Keratinocyte (primary cell): ENCODE measurements around the gene PYGB. TPM values are rescaled to one million over a fixed set of nuclear protein-coding genes. Genes with fewer than 3 reads are reported as not detected.

Source experiments
- DNase-seq: peaks from one replicate; pipeline ENCODE4 v3.0.0-alpha.2; 2011; ENCODE audit warnings: low read depth, missing footprints, low spot score
- FAIRE-seq: peaks from 2 replicates; lab custom pipeline; 2011; peaks lifted over from hg19 to GRCh38; lab: Jason Lieb, UNC
- H2AFZ ChIP-seq: 2 replicates; pipeline ENCODE4 v1.6.0; 2012; ENCODE audit warnings: low read length, control low read depth, inconsistent platforms; ENCODE audit not compliant: control insufficient read depth
- H3K27ac ChIP-seq: 2 replicates; pipeline ENCODE4 v1.5.1; 2011; ENCODE audit warnings: low read length; ENCODE audit not compliant: control insufficient read depth, insufficient read depth
- H3K27me3 ChIP-seq: 3 replicates; pipeline ENCODE4 v1.6.0; 2011; ENCODE audit warnings: low read length; ENCODE audit not compliant: control insufficient read depth, insufficient read depth; ENCODE audit errors: extremely low read depth
- H3K36me3 ChIP-seq, 2 experiments: 2 replicates in 1 of 2; 3 replicates in 1 of 2; pipeline ENCODE4 v1.5.1; 2011; ENCODE audit warnings: low read length in 2 of 2, mild to moderate bottlenecking in 1 of 2; ENCODE audit not compliant: control insufficient read depth in 2 of 2, insufficient read depth in 2 of 2; ENCODE audit errors: extremely low read depth in 1 of 2
- H3K4me1 ChIP-seq: 3 replicates; pipeline ENCODE4 v1.5.1; 2011; ENCODE audit warnings: low read length; ENCODE audit not compliant: control insufficient read depth, insufficient read depth; ENCODE audit errors: extremely low read depth
- H3K4me2 ChIP-seq: 3 replicates; pipeline ENCODE4 v1.6.0; 2011; ENCODE audit warnings: low read depth, low read length; ENCODE audit not compliant: control insufficient read depth, insufficient read depth; ENCODE audit errors: extremely low read depth
- H3K4me3 ChIP-seq, 3 experiments: fragments of 200-600 bp in 1 of 3; sonication (generic) in 1 of 3; 2 replicates in 2 of 3; 3 replicates in 1 of 3; pipeline ENCODE4 v1.5.1; 2011 to 2016; ENCODE audit warnings: low read length in 3 of 3, mild to moderate bottlenecking in 3 of 3, control low read depth in 2 of 3, inconsistent platforms in 1 of 3, low read depth in 1 of 3, mixed read lengths in 1 of 3, mixed run types in 1 of 3, moderate library complexity in 1 of 3; ENCODE audit not compliant: control insufficient read depth in 2 of 3, insufficient read depth in 2 of 3; ENCODE audit errors: extremely low read depth in 1 of 3
- H3K79me2 ChIP-seq: 2 replicates; pipeline ENCODE4 v1.6.0; 2012; ENCODE audit warnings: low read length; ENCODE audit not compliant: control insufficient read depth, insufficient read depth
- H3K9ac ChIP-seq: 3 replicates; pipeline ENCODE4 v1.6.0; 2011; ENCODE audit warnings: low read length; ENCODE audit not compliant: control insufficient read depth, insufficient read depth; ENCODE audit errors: extremely low read depth
- H3K9me1 ChIP-seq: 3 replicates; pipeline ENCODE4 v1.6.0; 2011; ENCODE audit warnings: low read length; ENCODE audit not compliant: control insufficient read depth, insufficient read depth; ENCODE audit errors: extremely low read depth
- H3K9me3 ChIP-seq: 2 replicates; pipeline ENCODE4 v1.5.1; 2012; ENCODE audit warnings: low read depth, low read length; ENCODE audit not compliant: control insufficient read depth
- H4K20me1 ChIP-seq: 3 replicates; pipeline ENCODE4 v1.6.0; 2011; ENCODE audit warnings: low read length; ENCODE audit not compliant: control insufficient read depth, insufficient read depth; ENCODE audit errors: extremely low read depth
- EZH2 ChIP-seq: IDR thresholded peaks from one replicate; pipeline ENCODE4 v1.6.1; 2012; ENCODE audit warnings: inconsistent platforms, mild to moderate bottlenecking, low read length, moderate library complexity
- dilution Hi-C: fragments of 300-500 bp; cut with MboI; formaldehyde crosslinking; loops from one replicate; pipeline ENCODE4 v1.7.0; 2020; ENCODE audit warnings: low sequenced_read_pairs; ENCODE audit not compliant: extremely low pct_ligation_motif_present
- polyA plus RNA-seq, 5 experiments: library from polyadenylated mRNA; depleted of rRNA in 3 of 5; stranded (reverse) in 3 of 5; stranded (forward) in 1 of 5; unstranded in 1 of 5; fragments of >200 nt; gene quantifications; 1 replicate in 1 of 5; 2 replicates in 3 of 5; 3 replicates in 1 of 5; pipeline versions ENCODE4 v1.2.1 to v1.2.3, GENCODE V29; 2011 to 2012; ENCODE audit warnings: missing spikeins in 2 of 5, low read depth in 1 of 5, low replicate concordance in 1 of 5
- TF ChIP-seq, protein P1 (sequence below), 3 experiments: IDR thresholded peaks in 1 of 3; conservative IDR thresholded peaks in 1 of 3; optimal IDR thresholded peaks in 1 of 3; 2 replicates in 2 of 3; 3 replicates in 1 of 3; pipeline versions ENCODE3 to v1.5.1; 2011; ENCODE audit warnings: low read length in 3 of 3, mild to moderate bottlenecking in 3 of 3, moderate library complexity in 2 of 3, control low read depth in 1 of 3, inconsistent platforms in 1 of 3; ENCODE audit not compliant: insufficient read depth in 2 of 3; ENCODE audit errors: extremely low read depth in 1 of 3

PYGB gene
- polyA plus RNA-seq, 1 donor (not counting 4 experiments of a cell fraction or from before 2014, with no cell fraction given): 78.3 TPM

DNA sequence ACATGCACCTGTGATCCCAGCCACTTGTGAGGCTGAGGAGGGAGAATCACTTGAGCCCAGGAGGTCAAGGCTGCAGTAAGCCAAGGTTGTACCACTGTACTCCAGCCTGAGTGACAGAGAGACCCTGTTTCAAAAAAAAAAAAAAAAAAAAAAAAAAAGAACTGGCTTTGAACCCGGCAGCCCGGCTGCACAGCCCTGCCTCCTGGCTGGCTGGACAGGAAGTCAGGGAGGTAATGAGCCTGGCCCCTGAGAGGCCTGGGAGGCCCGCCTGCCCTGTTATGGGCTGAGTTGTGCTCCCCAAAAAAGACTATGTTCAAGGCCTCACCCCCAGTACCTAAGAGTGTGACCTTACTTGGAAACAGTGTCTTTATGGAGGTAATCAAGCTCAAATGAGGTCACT lies 77.2 kb downstream of the PYGB start:
- DNase-seq: no peak
- no peak for FAIRE-seq
- H3K27me3 ChIP-seq: no peaks in the 10 kb centered on the region
- no peak overlapping the region for H2AFZ ChIP-seq
- H3K79me2 ChIP-seq: no peaks in the 10 kb centered on the region
- dilution Hi-C loops: no loop called here
- H3K36me3 ChIP-seq: peaks cover 0 to 2% of the 10 kb centered on the region in 2 experiments
- H3K4me2 ChIP-seq: no peak overlapping the region
- no peaks in the 10 kb centered on the region for H3K9me1 ChIP-seq
- no peak overlapping the region for H3K27ac ChIP-seq
- no peaks in the 10 kb centered on the region for H3K4me1 ChIP-seq
- no peak for TF ChIP-seq EZH2
- TF ChIP-seq, protein P1, sequence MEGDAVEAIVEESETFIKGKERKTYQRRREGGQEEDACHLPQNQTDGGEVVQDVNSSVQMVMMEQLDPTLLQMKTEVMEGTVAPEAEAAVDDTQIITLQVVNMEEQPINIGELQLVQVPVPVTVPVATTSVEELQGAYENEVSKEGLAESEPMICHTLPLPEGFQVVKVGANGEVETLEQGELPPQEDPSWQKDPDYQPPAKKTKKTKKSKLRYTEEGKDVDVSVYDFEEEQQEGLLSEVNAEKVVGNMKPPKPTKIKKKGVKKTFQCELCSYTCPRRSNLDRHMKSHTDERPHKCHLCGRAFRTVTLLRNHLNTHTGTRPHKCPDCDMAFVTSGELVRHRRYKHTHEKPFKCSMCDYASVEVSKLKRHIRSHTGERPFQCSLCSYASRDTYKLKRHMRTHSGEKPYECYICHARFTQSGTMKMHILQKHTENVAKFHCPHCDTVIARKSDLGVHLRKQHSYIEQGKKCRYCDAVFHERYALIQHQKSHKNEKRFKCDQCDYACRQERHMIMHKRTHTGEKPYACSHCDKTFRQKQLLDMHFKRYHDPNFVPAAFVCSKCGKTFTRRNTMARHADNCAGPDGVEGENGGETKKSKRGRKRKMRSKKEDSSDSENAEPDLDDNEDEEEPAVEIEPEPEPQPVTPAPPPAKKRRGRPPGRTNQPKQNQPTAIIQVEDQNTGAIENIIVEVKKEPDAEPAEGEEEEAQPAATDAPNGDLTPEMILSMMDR (optimal IDR thresholded peaks at IDR 0.05 in 1 of 3, IDR thresholded peaks at IDR 0.05 in 1 of 3, conservative IDR thresholded peaks at IDR 0.05 in 1 of 3; ENCODE audit: extremely low read depth in 1 of 3, insufficient read depth in 2 of 3, low read length in 3 of 3): no peak
- no peaks in the 10 kb centered on the region for H4K20me1 ChIP-seq
- H3K4me3 ChIP-seq: no peak overlapping the region
- H3K9me3 ChIP-seq: no peaks in the 10 kb centered on the region
- no peak overlapping the region for H3K9ac ChIP-seq

DNA sequence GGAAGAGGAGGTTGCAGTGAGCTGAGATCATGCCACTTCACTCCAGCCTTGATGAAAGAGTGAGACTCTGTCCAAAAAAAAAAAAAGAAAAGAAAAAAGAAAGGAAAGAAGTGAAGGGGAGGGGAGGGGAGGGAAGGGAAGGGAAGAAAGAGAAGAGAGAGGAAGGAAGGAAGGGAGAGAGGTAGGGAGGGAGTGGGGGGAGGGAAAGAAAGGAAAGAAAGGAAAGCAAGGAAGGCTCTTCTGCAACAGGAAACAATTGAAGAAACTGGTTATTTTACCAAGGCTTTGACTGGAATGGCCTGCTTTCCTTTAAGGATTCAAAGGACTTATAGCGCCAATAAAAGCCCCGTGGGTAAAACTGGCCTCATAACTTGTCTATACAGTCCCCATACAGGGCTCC lies 78.1 kb downstream of the PYGB start:
- no peak for TF ChIP-seq EZH2
- TF ChIP-seq, protein P1 (optimal IDR thresholded peaks at IDR 0.05 in 1 of 3, IDR thresholded peaks at IDR 0.05 in 1 of 3, conservative IDR thresholded peaks at IDR 0.05 in 1 of 3; ENCODE audit: extremely low read depth in 1 of 3, insufficient read depth in 2 of 3, low read length in 3 of 3): no peak
- DNase-seq: no peak
- FAIRE-seq: no peak
- Histone ChIP-seq H3K4me3 (no peak overlapping the region), H3K9me3 (no peaks in the 10 kb centered on the region), H3K27ac (no peak overlapping the region), H3K4me1 (no peaks in the 10 kb centered on the region), H3K27me3 (no peaks in the 10 kb centered on the region), H3K36me3 (peaks cover 0 to 2% of the 10 kb centered on the region in 2 experiments), H3K4me2 (no peak overlapping the region), H3K9me1 (no peaks in the 10 kb centered on the region), H4K20me1 (no peaks in the 10 kb centered on the region), H3K9ac (no peak overlapping the region), H2AFZ (no peak overlapping the region), H3K79me2 (no peaks in the 10 kb centered on the region)
- dilution Hi-C loops: no loop called here
